ENCODE measurements around the gene CNTN5. TPM values are rescaled to one million over a fixed set of nuclear protein-coding genes. Genes with fewer than 3 reads are reported as not detected.

CNTN5 gene
- total RNA-seq, 1 donor from 2014 or later = 17.7 TPM

DNA sequence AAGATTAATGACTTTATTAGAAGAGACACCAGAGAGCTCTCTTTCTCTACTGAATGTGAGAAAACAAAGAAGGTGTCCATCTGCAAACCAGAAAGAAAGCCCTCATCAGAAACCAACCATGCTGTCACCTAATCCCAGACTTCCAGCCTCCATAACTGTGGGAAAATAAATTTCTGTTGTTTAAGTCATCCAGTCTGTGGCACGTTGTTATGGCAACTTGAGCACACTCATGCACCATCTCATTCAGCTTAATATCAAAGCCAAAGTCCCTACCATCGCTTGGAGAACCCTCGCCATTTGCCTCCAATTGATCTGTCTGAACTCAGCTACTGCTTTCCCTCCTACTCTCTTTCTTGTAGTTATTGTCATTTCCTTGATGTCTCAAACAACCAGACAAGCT, 900.2 kb downstream of the CNTN5 start:
- Mint-ChIP-seq H3K9me3 (peaks cover 44% of the 10 kb centered on the region), H3K4me1 (peaks cover 3% of the 10 kb centered on the region), H3K27me3 (ENCODE audit: low read depth) (no peaks in the 10 kb centered on the region), H3K36me3 (peaks cover 18% of the 10 kb centered on the region), H3K27ac (no peak overlapping the region), H3K4me3 (no peak overlapping the region)
- TF ChIP-seq, protein P1, sequence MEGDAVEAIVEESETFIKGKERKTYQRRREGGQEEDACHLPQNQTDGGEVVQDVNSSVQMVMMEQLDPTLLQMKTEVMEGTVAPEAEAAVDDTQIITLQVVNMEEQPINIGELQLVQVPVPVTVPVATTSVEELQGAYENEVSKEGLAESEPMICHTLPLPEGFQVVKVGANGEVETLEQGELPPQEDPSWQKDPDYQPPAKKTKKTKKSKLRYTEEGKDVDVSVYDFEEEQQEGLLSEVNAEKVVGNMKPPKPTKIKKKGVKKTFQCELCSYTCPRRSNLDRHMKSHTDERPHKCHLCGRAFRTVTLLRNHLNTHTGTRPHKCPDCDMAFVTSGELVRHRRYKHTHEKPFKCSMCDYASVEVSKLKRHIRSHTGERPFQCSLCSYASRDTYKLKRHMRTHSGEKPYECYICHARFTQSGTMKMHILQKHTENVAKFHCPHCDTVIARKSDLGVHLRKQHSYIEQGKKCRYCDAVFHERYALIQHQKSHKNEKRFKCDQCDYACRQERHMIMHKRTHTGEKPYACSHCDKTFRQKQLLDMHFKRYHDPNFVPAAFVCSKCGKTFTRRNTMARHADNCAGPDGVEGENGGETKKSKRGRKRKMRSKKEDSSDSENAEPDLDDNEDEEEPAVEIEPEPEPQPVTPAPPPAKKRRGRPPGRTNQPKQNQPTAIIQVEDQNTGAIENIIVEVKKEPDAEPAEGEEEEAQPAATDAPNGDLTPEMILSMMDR (IDR thresholded peaks at IDR 0.05; ENCODE audit: unreplicated experiment) = no peak
- no peak for DNase-seq (ENCODE audit: low spot score in 2 of 2, unreplicated experiment in 2 of 2)

DNA sequence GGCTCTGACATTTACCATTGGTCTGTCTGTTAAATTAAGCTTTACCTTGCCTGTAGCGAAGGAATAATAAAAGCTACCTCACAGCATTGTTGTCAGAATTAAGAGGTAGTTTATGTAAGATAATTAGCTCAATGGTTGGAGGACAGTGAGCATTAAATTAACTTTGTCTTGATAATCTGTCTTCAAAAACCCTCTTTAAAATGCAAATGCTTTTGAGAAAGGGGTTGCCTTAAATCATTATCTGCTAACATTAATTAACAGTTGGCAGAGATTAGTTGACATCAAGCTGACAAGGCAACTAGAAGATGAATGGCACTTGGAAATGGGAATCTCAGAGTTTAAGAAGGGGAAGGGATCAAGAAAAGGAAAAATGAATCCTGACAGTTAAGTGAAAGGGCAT, 905.2 kb downstream of the CNTN5 start:
- no peak for DNase-seq (ENCODE audit: low spot score in 2 of 2, unreplicated experiment in 2 of 2)
- no peaks in the 10 kb centered on the region for H3K27me3 Mint-ChIP-seq (ENCODE audit: low read depth)
- peaks cover 40% of the 10 kb centered on the region for H3K9me3 Mint-ChIP-seq
- peaks cover 12% of the 10 kb centered on the region for H3K36me3 Mint-ChIP-seq
- no peak overlapping the region for H3K27ac Mint-ChIP-seq
- H3K4me1 Mint-ChIP-seq = no peaks in the 10 kb centered on the region
- TF ChIP-seq, protein P1 (IDR thresholded peaks at IDR 0.05; ENCODE audit: unreplicated experiment) = no peak
- H3K4me3 Mint-ChIP-seq = no peak overlapping the region

DNA sequence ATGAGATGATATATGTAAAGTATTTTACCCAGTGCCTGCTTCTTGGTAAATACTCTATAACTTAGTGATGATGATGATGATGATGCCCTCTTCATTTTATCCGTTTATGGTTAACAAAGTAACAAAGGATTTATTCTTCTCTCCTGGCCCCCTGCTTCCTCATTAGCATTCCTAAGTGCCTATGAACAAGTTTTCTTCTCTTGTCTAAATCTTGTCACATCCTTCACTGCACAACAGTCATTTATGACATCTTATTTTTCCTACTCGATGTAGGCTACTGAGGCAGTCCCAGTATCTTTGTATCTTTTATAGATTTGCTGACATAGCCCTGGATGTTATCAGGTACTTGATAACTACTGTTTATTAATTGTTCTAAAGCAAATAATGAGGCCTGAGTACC, 911.9 kb downstream of the CNTN5 start:
- Mint-ChIP-seq H3K27ac (no peak overlapping the region), H3K4me3 (no peak overlapping the region), H3K9me3 (peaks cover 19% of the 10 kb centered on the region), H3K36me3 (peaks cover 10% of the 10 kb centered on the region), H3K27me3 (ENCODE audit: low read depth) (no peaks in the 10 kb centered on the region), H3K4me1 (no peaks in the 10 kb centered on the region)
- no peak for DNase-seq (ENCODE audit: low spot score in 2 of 2, unreplicated experiment in 2 of 2)
- TF ChIP-seq, protein P1 (IDR thresholded peaks at IDR 0.05; ENCODE audit: unreplicated experiment) = no peak

DNA sequence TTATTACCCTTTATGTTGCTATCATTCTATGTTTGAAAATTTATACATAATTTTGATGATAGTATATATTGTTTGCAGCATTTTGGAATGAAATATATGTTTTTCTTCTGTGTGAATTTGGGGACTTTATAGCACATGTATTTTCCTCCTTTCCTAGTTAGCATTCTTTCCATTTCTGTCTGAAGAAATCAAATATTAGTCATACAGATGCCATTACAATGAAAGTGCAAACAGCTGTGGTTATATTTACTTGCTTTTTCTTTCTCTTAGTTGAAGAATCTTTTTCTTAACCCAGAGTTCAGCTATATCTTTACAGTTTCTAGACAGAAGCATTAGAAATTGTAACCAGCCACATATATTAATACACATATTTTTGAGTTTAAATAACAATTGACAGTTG, 913.3 kb downstream of the CNTN5 start:
- Mint-ChIP-seq H3K36me3 (peaks cover 6% of the 10 kb centered on the region), H3K4me3 (no peak overlapping the region), H3K27me3 (ENCODE audit: low read depth) (no peaks in the 10 kb centered on the region), H3K4me1 (no peaks in the 10 kb centered on the region), H3K27ac (no peak overlapping the region), H3K9me3 (peaks cover 11% of the 10 kb centered on the region)
- DNase-seq (ENCODE audit: low spot score in 2 of 2, unreplicated experiment in 2 of 2) = no peak
- TF ChIP-seq, protein P1 (IDR thresholded peaks at IDR 0.05; ENCODE audit: unreplicated experiment) = no peak

DNA sequence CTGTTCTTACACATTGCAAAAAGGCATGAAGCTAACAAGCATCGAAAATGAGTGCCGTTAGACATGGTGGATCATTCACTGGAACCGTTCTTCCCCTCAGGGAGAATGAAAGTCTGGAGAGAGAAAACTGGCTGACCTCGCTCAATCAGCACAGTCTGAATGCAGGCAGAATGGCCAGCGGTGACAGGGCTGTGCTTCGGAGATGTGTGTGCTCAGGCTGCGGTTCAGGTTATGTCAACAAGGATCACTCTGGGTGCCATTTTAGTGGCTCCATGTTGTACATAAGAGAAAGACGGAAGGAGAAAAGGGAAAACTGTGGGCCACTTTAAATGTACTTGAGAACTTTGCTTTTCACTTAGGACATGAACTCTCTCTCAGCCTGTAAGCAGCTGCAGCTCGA, 916.6 kb downstream of the CNTN5 start:
- Mint-ChIP-seq H3K27me3 (ENCODE audit: low read depth) (no peaks in the 10 kb centered on the region), H3K36me3 (no peaks in the 10 kb centered on the region), H3K4me1 (no peaks in the 10 kb centered on the region), H3K27ac (no peak overlapping the region), H3K9me3 (no peaks in the 10 kb centered on the region), H3K4me3 (no peak overlapping the region)
- TF ChIP-seq, protein P1 (IDR thresholded peaks at IDR 0.05; ENCODE audit: unreplicated experiment) = no peak
- DNase-seq (ENCODE audit: low spot score in 2 of 2, unreplicated experiment in 2 of 2) = no peak

DNA sequence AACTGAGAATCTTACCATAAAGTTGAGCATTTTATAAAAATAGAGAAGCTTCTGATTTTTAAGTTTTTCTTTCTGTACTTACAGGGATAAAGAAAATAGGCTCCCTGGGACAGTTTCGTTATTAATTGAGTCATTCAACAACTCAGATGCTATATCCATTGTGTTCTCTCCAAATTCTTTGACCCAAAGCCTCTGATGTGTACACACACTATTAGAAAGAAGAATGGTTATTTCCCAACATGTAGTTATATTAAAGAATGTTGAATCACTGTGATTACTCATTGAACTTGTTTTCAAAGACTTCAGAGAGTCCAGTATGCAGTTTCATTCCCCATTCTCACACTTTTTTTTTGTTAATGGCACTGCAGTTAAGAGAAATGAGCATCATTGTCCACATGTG, 932.1 kb downstream of the CNTN5 start:
- H3K4me3 Mint-ChIP-seq = no peak overlapping the region
- H3K27me3 Mint-ChIP-seq (ENCODE audit: low read depth) = no peaks in the 10 kb centered on the region
- H3K36me3 Mint-ChIP-seq = no peaks in the 10 kb centered on the region
- no peak overlapping the region for H3K27ac Mint-ChIP-seq
- no peaks in the 10 kb centered on the region for H3K4me1 Mint-ChIP-seq
- H3K9me3 Mint-ChIP-seq = no peaks in the 10 kb centered on the region
- TF ChIP-seq, protein P1 (IDR thresholded peaks at IDR 0.05; ENCODE audit: unreplicated experiment) = no peak
- no peak for DNase-seq (ENCODE audit: low spot score in 2 of 2, unreplicated experiment in 2 of 2)
